Measurements from ENCODE around the gene CALN1.

GRCh38 chr7:71860572-71860971 is 551.6 kb downstream of the CALN1 start:
- TF ChIP-seq CTCF (IDR thresholded peaks at IDR 0.05), result no peak
- no peak for TF ChIP-seq POLR2A (IDR thresholded peaks at IDR 0.05)
